GM21526 (cell line): ENCODE results near the gene ZNF618.
"Not testable (repeated sequence)": the region's sequence is repeated elsewhere in the genome, so short reads cannot be mapped to it uniquely, and the experiment has no call there.

Experiments
- ATAC-seq: cut with Tn5 transposase; IDR thresholded peaks from one replicate; pipeline ENCODE4 v1.9.1; 2021; ENCODE audit warnings: moderate library complexity; ENCODE audit not compliant: unreplicated experiment, low FRiP score

ZNF618 gene

DNA sequence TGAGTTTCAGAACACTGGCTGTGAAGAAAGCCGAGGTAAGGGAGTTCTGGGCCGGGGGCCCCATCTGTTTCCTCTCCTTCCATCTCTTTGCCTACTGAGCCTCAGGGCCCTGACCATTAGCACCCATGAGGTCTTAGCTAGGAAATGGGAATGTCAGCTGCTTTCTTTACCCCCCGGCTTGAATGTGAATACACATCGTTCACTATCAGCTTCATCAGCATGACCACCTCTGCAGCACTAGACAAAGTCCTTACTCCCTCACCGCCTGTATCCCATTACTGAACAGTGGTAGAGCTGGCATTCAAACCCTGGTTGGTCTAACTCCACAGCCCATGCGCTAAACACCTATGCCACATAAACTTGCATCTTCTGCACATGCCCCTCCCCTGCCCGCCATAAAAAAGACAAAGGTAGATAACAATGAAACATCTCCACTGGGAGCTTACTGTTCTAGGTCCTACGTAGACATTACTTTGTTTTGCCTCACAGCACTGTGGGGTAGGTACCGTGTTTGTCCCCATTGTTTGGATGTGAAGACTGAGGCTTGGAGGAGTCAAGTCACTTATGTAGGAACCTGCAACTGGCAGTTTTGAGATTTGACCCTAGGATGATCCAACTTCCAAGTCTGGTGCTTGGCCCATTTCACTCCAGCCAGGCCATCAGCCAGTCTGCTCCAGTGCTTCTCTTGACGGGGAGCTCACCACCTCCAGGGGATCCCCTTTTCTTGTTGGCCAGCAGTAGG, 108.7 kb downstream of the ZNF618 start:
- no peak for ATAC-seq

GRCh38 chr9:113985968-113986585, 110.0 kb downstream of the ZNF618 start:
- ATAC-seq, result no peak

DNA sequence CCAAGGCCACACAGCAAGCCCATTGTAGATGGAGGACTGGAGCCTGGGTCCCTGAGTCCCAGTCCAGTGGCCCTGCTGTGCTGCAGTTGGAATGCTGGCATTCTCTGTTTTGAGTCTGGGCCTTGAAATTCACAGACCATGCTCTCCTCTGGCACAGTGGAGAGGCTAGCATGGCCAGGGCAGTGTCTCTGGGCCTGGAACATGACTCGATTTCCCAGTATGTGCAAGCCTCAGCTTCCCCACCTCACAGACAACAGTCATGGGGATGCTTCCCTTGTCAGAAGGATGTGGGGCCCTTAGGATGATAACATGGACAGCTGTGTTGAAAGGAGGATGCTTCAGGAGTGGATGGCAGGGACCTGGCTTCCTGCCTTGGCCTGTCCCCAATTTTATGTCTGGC, 110.8 kb downstream of the ZNF618 start:
- no peak for ATAC-seq

DNA sequence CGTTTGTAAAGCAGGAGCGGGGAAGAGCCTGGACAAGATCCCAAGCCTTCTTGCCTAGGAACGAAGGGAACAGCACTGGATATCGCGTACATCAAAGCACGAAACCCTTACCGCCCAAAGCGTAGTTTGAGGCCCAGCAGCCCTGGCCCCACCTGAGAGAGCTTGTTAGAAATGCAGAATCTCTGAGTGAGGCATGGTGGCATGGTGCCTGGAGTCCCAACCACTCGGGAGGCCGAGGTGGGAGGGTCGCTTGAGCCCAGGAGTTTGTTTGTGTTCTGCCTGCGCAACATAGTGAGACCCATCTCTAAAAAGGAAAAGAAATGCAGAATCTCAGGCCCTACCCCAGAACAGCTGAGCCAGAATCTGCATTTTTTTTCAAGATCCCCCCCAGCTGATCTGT, 111.4 kb downstream of the ZNF618 start:
- ATAC-seq, result no peak

DNA sequence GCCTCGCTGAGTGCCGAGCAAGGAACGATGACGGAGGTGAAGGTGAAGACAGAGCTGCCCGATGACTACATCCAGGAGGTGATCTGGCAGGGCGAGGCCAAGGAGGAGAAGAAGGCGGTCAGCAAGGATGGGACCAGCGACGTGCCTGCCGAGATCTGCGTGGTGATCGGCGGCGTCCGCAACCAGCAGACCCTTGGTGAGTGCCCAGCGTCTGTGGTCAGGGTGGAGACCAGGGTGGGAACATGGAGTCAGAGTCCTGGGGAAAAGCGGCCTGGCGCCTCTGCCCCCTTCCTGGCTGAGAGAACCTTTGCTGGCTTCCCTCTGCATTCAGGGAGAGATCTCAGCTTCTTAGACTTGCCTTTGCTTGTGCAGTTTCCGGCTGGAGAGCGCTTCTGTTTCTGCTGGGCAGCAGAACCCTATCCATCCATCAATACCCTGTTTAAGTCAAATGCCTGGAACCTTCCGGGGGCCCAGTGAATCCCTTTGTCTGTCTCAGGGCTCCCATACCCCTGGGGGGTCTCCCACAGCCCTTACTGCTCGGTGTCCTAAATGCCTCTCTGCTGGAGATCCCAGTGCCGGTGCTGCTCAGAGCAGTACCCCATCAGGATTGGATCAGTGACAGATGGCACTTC, 112.4 kb downstream of the ZNF618 start:
- no peak for ATAC-seq

GRCh38 chr9:113989017-113989713, 113.1 kb downstream of the ZNF618 start:
- no peak for ATAC-seq

DNA sequence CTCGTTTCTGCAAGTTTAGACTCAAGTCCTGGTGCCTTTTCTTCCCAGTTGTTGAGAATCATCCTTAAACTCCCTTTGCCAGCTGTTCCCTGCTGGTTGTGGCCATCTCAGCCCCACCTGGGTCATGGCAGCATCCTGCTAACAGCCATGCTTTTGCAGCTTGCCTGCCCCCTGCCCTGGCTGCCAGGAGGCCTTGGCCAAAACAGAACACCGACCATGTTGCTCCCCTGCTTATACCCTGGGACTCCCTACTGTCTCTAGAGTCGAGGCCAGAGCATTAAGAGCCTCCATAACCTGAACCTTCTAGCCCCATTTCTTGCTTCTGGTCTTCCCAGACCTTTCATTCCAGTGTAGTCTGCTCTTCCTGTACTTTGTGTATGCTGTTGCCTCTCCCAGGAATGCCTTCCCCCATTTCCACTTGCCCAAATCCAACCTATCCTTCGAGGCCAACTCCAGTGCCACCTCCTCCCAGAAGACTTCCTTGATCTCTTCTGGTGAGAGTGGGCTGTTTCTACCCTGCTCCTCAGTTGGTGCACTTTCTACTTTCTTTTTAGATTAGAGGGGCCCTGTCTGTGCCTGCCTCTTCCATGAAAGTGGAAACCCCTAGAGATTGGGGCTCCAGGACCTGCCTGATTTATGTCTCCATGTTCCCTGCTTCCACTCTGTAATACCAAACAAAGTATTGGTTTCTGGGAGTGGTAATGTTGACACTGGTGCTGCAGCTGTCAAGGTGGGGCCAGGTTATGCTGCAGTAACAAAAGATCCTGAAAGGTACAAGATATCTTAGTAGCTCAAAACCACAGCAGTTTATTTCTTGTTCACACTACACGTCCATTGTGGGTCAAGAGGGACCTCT, 113.8 kb downstream of the ZNF618 start:
- ATAC-seq, result no peak

- no peak for ATAC-seq
Measured at GRCh38 chr9:113990570-113990907, 114.4 kb downstream of the ZNF618 start.

DNA sequence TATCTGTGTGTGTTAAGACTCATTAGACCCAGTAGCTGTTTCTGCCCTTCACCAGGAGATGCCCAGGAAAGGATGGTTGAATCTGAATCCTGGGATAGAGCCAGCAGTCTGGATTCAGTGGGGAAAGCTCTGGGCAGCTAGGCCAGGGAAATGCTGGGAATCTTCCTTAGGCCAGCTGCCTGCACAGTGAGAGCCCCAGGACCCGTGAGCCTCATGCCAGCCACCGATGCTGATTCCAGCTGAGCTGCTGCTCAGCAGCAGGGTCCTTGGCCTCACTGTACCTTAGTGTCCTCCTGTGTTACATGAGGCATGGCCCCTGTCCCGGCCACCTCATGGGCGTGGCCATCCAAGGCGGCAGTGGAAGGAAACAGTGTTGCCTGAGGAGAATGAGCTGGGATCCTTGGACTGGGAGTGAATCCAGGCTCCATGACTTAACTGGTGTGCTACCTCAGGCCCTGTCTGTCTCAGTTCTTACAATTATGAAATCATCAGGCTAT, 114.9 kb downstream of the ZNF618 start:
- ATAC-seq, result no peak

DNA sequence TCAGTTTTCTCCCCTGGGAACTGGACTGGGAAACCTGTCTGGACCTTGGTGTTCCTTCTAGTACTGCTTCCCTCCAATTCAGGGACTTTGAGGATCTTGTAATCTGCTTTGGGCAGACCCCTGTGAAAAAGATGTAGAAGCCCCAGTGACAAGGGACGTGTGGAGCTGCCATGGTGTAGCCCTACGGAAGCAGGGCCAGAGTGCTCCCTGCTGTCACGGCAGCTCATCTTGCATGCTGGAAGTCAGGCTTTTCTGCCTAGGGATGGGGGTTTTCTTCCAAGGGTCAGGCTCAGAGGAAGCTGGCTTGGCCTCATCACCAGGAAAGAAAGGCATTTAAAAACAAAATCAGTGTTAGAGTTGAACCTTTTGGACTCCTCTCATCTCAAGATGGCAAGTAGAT, 115.6 kb downstream of the ZNF618 start:
- no peak for ATAC-seq

GRCh38 chr9:113992276-113992951, 116.3 kb downstream of the ZNF618 start:
- no peak for ATAC-seq

GRCh38 chr9:113992994-113993393, 116.9 kb downstream of the ZNF618 start:
- ATAC-seq, result no peak

GRCh38 chr9:113993838-113994540, 117.9 kb downstream of the ZNF618 start:
- no peak for ATAC-seq

GRCh38 chr9:113995401-113995800, 119.3 kb downstream of the ZNF618 start:
- ATAC-seq, result no peak

DNA sequence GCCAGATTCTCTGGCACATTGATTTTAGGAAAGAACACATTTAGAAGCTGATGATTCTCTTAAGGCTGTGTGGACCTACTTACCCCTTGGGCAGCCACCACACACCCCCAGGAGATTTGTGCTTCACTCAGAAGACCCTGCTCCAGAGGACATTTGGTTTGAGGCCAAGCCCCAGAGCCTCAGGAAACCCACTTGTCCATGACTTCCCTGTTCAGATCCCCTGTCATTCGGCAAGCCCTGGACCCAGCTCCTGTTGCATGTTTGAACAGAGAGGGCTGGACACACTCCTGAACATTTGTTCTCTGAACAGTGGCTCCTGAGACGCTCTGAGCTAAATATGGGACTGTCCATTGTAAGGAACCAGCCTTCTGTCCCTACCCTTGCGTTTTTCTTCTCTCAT, 119.9 kb downstream of the ZNF618 start:
- no peak for ATAC-seq

DNA sequence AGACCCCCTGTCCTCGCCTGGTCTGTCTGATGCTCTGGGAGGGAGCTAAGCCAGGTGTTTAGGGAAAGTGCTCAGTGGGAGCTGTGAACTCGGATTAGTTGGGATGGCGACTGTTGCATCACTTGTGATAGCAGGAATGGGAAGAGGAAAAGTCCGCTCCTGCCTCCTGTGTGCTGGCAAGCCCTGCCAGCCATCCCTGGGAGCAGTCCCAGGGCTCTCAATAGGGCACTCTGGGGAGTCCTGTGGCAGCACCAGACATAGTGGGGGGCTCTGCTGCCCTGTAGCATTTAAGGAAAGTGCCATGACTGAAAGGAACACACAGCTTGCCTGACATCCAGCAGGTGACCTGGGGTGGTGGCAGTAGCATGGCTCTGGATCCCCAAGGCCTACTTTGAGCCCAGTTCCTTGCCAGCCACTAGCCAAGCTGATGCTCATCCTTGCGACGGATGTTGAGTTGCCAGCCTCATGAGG, 120.5 kb downstream of the ZNF618 start:
- ATAC-seq, result no peak

DNA sequence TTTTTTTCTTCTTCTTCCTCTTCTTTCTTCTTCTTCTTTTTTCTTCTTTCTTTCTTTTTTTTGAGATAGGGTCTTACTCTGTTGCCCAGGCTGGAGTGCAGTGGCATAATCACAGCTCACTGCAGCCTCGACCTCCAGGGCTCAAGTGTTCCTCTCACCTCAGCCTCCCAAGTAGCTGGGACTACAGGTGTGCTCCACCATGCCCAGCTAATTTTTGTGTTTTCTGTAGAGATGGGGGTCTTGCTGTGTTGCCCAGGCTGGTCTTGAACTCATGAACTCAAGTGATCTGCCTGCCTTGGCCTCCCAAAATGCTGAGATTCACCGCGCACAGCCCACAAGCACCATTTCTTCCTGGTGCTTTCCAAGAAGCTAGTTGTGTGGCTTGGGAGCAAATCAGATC, 121.0 kb downstream of the ZNF618 start:
- not testable (repeated sequence) for ATAC-seq

DNA sequence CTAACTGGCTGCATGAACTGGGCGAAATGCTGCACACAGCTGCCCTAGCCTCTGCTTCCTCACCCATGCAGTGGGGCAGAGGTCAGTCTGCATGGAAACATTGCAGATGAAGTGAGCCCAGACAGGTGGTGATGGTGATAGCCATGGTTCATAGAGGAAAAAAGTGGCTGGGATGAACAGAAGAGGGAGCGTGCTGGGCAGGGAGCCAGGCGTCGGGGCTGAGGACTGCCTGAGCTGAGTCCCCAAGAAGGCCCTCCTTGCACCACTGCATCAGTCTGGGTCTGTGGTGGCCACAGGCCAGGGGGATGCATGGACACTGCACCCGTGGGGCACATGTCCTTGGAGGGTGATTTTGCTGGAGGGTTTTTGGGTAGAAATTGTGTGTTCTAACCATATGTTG, 121.5 kb downstream of the ZNF618 start:
- ATAC-seq, result no peak

DNA sequence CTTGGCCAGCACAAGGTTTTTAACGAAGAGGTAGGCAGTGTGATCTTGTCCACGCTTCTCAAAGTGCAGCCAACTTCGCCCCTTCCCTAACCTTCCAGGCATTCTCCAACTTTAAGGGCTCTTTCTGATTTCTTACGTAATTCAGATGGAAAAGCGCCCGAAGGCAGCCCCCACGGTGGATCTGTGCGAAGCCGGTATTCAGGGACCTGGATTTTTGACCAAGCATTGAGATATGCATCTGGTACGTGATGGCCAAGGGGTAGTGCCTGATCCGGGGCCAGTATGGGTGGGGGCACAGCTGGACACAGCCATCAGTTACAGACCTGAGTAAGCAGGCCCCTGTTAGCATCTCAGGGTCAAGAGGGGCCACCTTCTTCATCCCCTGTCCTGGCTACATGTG, 122.0 kb downstream of the ZNF618 start:
- no peak for ATAC-seq
